ENCODE measurements around the gene TRMT10B. TPM values are rescaled to one million over a fixed set of nuclear protein-coding genes. Genes with fewer than 3 reads are reported as not detected.
A peak's percentile ranks its signal among the peaks of the same experiment; 100 is the strongest.
"Not testable (repeated sequence)": the region's sequence is repeated elsewhere in the genome, so short reads cannot be mapped to it uniquely, and the experiment has no call there.

The TRMT10B gene
- total RNA-seq, 1 experiment from 2014 or later: 2.2 TPM

DNA sequence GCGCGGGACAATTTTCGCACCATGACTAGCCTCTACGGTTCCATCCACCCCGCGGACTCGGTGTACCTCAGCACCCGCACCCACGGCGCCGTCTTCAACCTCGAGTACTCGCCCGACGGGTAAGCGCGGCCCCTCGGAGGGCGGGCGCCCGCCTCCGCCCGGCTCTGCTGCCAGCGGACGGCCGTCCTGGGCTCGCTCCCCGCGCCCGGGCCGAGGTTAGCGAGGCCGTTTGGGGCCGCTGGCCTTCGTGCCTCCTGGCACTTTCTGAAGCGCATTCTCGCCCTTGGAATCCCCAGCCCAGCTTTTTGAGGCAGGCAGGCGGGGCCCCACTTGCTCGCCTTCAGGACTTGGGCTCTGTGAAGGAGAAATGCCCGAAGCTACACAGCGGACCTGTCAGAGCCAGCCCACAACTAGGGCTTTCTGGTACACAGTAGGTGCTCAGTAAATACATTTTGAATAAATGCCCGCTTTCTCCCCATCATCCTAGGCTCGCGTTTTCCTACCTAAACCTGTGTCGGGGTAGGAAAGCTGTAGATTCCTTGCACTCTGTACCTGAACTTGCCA, 47.8 kb downstream of the TRMT10B start:
- peak; percentile 58 for DNase-seq
- Histone ChIP-seq H3K4me3 (ENCODE audit: insufficient read depth, low read depth, low read length) (peak overlapping the region; percentile 92), H3K27me3 (ENCODE audit: control insufficient read depth, insufficient read depth, low read length) (no peaks in the 10 kb centered on the region), H3K36me3 (replicated peaks; ENCODE audit: control insufficient read depth, insufficient read depth, low read length) (no peaks in the 10 kb centered on the region)

DNA sequence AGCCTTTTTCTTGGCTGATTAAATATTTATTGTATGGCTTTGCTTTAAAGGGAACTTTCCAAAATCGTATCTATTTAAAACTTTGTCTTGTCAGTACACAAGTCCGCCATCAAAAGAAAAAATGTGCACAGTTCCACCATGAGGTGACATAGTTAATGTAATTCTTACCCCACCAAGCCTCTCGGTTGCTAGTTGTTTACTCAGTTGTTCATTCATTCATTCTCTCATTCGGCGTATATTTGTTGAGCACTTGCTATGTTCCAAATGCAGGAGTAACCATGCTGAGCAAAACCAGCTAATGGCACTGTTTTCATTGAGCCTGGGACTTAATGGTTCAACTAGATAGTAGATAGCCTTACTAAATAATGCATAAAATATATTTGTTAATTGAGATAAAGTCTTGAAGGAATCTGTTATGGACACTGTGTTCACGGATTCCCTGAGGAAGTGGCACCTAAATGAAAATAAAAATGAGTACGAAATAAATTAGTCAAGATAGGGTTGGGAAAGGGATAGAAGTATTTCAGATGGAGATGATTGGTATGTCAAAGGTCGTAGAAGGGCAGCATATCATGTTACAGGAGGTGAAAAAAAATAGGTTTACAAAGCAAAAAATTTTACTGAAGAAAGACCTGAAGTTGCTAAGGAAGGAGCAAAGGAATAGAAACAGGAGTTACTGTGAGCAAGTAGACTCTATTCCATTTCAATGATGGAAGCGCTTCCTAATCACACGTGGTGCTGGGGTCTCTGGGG, 48.5 kb downstream of the TRMT10B start:
- Histone ChIP-seq H3K36me3 (replicated peaks; ENCODE audit: control insufficient read depth, insufficient read depth, low read length) (no peaks in the 10 kb centered on the region), H3K4me3 (ENCODE audit: insufficient read depth, low read depth, low read length) (peak overlapping the region; percentile 92), H3K27me3 (ENCODE audit: control insufficient read depth, insufficient read depth, low read length) (no peaks in the 10 kb centered on the region)
- no peak for DNase-seq

DNA sequence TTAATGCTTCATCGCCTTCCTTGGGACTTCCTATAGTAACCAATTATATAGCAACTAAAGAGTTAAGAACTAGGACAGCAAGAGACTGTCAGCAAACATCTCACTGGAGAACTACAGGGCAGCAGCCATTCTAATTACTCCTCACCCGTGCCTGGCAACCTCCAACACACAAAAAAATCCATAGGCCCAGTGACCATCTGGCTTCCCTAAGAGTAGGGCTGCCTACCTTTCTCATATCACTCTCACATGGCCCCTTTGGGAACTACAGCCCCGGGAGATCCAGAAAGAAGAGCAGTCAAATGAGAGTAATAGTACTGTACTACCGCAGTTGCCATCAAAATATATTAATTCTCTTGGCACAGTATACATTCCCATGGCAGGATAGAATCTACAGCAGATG, 52.7 kb downstream of the TRMT10B start:
- Histone ChIP-seq H3K4me3 (ENCODE audit: insufficient read depth, low read depth, low read length) (no peak overlapping the region), H3K36me3 (replicated peaks; ENCODE audit: control insufficient read depth, insufficient read depth, low read length) (no peaks in the 10 kb centered on the region), H3K27me3 (ENCODE audit: control insufficient read depth, insufficient read depth, low read length) (no peaks in the 10 kb centered on the region)
- DNase-seq: no peak

DNA sequence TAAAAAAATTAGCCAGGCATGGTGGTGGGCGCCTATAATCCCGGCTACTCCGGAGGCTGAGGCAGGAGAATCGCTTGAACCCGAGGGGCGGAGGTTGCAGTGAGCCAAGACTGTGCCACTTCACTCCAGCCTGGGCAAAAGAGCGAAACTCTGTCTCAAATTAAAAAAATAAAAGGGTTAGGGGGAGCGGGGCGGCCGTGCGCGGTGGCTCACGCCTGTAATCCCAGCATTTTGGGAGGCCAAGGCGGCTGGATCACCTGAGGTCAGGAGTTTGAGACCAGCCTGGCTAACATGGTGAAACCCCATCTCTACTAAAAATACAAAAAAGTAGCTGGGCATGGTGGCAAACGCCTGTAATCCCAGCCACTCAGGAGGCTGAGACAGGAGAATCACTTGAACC, 56.1 kb downstream of the TRMT10B start:
- not testable (repeated sequence) for H3K36me3 ChIP-seq (replicated peaks; ENCODE audit: control insufficient read depth, insufficient read depth, low read length); H3K4me3 ChIP-seq (ENCODE audit: insufficient read depth, low read depth, low read length); DNase-seq; H3K27me3 ChIP-seq (ENCODE audit: control insufficient read depth, insufficient read depth, low read length)

DNA sequence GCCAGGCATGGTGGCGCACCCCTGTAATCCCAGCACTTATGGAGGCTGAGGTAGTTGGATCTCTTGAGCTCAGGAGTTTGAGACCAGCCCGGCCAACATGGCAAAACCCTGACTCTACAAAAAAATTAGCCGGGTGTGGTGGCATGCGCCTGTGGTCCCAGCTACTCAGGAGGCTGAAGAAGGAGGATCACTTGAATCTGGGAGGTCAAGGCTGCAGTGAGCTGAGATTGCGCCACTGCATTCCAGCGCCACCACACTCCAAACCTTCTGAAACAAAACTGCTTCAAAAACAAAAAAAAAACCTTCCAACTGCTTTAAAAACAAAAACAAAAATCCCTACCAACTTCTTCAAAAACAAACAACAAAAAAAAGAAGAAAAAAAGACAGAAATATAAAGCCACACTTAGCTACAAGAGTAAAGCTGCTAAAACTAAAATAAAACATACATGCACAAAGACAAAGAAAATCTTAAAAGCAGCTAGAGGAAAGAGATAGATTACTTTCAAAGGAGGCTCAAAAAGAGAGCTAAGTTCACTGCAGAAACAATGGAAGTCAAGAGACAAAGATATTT, 58.4 kb downstream of the TRMT10B start:
- DNase-seq: no peak
- Histone ChIP-seq H3K36me3 (replicated peaks; ENCODE audit: control insufficient read depth, insufficient read depth, low read length) (no peaks in the 10 kb centered on the region), H3K27me3 (ENCODE audit: control insufficient read depth, insufficient read depth, low read length) (no peaks in the 10 kb centered on the region), H3K4me3 (ENCODE audit: insufficient read depth, low read depth, low read length) (no peak overlapping the region)

DNA sequence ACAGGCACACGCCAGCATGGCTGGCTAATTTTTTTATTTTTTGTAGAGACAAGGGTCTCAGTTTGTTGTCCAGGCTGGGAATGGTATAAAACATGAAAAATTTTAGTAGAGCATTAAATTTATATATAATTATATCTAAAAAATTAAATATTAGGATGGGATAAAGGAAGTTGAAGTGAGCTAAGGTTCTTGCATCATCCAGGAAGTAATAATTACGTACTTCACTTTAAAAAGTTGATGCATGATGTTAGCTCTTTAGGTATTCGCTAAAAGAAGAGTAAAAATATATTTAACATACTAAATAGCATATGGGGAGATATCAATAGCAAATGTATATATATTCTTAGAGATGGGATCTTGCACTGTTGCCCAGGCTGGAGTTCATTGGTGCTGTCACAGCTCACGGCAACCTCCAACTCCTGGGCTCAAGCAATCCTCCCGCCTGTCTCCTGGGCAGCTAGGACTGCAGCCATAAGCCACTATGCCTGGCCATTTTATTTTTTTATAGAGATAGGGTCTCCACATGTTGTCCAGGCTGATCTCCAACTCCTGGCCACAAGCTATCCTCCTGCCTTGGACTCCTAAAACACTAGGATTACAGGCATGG, 59.3 kb downstream of the TRMT10B start:
- DNase-seq: no peak
- no peak overlapping the region for H3K4me3 ChIP-seq (ENCODE audit: insufficient read depth, low read depth, low read length)
- no peaks in the 10 kb centered on the region for H3K36me3 ChIP-seq (replicated peaks; ENCODE audit: control insufficient read depth, insufficient read depth, low read length)

DNA sequence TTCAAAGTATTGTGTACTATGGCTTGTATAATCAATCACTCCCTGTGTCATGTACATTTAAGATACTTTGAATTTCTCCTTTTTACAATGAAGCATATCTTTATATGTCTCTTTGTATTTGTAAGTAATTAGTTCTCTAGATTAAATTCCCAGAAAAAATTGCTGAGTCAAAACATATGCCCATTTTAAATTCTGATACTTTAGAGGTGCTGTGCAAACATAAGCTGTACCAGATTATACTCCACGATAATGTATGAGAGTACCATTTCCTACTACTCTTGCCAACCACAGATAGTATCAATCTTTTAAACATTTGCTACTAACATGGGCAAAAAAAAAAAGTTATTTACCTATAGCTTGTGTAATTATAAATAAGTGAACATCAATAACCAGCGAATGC, 65.2 kb downstream of the TRMT10B start:
- H3K36me3 ChIP-seq (replicated peaks; ENCODE audit: control insufficient read depth, insufficient read depth, low read length): 0 out of 2 replicates have a peak, but pooled peaks cover 1% of the 10 kb centered on the region
- H3K4me3 ChIP-seq (ENCODE audit: insufficient read depth, low read depth, low read length): no peak overlapping the region
- no peak for DNase-seq
- no peaks in the 10 kb centered on the region for H3K27me3 ChIP-seq (ENCODE audit: control insufficient read depth, insufficient read depth, low read length)

More for the DNA sequence above, 59.3 kb downstream of the TRMT10B start:
- H3K27me3 ChIP-seq (ENCODE audit: control insufficient read depth, insufficient read depth, low read length): no peaks in the 10 kb centered on the region

DNA sequence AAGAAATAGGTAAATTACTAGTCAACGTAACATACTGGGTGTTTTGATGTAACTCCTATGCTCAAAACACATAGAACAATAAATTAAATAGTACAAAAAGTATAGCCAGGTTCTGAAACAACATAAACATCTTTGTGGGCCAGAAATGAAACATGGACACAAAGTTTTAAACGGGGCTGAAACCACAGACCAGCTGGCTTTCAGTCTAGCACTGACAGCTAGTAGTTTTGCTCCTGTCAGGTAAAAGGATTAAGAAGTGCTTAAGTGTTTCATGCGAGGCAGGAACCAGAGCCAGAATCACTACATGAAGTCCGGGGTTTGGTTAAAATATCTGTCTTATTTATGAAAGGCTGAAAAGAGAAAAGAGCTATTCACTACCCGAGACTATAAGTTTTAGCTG, 66.5 kb downstream of the TRMT10B start:
- DNase-seq: no peak
- H3K4me3 ChIP-seq (ENCODE audit: insufficient read depth, low read depth, low read length): no peak overlapping the region
- H3K36me3 ChIP-seq (replicated peaks; ENCODE audit: control insufficient read depth, insufficient read depth, low read length): 0 out of 2 replicates have a peak, but pooled peaks cover 1% of the 10 kb centered on the region
- H3K27me3 ChIP-seq (ENCODE audit: control insufficient read depth, insufficient read depth, low read length): no peaks in the 10 kb centered on the region

DNA sequence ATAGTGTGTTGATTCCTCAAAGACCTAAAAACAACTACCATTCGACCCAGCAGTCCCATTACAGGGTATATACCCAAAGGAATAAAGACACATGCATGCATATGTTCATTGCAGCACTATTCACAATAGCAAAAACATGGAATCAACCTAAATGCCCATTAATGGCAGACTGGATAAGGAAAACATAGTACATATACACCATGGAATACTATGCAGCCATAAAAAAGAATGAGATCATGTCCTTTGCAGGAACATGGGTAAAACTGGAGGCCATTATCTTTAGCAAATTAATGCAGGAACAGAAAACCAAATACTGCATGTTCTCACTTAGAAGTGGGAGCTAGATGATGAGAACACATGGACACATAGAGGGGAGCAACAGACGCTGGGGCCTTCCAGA, 71.6 kb downstream of the TRMT10B start:
- not testable (repeated sequence) for H3K4me3 ChIP-seq (ENCODE audit: insufficient read depth, low read depth, low read length); H3K27me3 ChIP-seq (ENCODE audit: control insufficient read depth, insufficient read depth, low read length); DNase-seq; H3K36me3 ChIP-seq (replicated peaks; ENCODE audit: control insufficient read depth, insufficient read depth, low read length)

DNA sequence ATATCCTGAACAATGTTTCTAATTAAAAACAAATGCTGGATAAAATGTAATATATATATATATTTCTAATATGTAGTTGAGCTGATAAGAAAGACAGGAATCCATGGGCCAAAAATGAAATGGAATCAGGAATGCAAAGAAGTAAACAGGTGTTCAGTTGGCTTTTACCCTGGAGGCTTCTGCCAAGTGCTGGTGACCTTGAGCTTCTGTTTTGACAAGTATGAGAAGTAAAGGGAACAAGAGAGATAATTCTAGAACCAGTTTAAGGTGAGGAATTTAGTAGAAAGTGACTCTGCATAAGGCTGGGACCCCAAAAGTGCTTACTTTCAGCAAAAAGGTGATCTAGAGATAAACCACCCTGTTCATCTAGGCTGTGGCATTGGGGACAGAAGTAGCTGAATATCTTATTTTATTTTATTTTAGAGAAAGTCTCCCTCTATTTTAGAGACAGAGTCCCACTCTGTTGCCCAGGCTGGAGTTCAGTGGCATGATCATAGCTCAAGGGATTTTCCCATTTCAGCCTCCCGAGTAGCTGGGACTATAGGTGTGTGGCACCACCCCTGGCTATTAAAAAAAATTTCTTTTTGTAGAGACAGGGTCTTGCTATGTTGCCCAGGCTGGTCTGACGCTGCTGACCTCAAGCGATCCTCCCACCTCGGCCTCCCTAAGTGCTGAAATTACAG, 74.0 kb downstream of the TRMT10B start:
- DNase-seq: no peak
- H3K36me3 ChIP-seq (replicated peaks; ENCODE audit: control insufficient read depth, insufficient read depth, low read length): no peaks in the 10 kb centered on the region

More for the DNA sequence above, 74.0 kb downstream of the TRMT10B start:
- no peaks in the 10 kb centered on the region for H3K27me3 ChIP-seq (ENCODE audit: control insufficient read depth, insufficient read depth, low read length)
- no peak overlapping the region for H3K4me3 ChIP-seq (ENCODE audit: insufficient read depth, low read depth, low read length)

Other genes with a start within 250 kb of the TRMT10B start
- gene FBXO10, start 177.4 kb upstream of the TRMT10B start, total RNA-seq (2014; rRNA removed; shearing (Covaris generic)): 13.3 and 17.4 TPM in 2 replicates
- gene TOMM5, start 161.2 kb upstream of the TRMT10B start, total RNA-seq (2014; rRNA removed; shearing (Covaris generic)): 157 and 164 TPM in 2 replicates
- gene FRMPD1, start 102.9 kb upstream of the TRMT10B start, total RNA-seq (2014; rRNA removed; shearing (Covaris generic)): 0.03 TPM in 1 of 2 replicates, not detected in the other
- gene EXOSC3, start 31.3 kb downstream of the TRMT10B start, total RNA-seq (2014; rRNA removed; shearing (Covaris generic)): 71.9 and 82.8 TPM in 2 replicates
- gene DCAF10, start 47.0 kb downstream of the TRMT10B start, total RNA-seq (2014; rRNA removed; shearing (Covaris generic)): 18.6 and 22.9 TPM in 2 replicates
- gene SLC25A51, start 150.3 kb downstream of the TRMT10B start, total RNA-seq (2014; rRNA removed; shearing (Covaris generic)): 16.1 and 16.8 TPM in 2 replicates

Measured in H7 (cell line).